Stomach (tissue), 4 donors: Measurements from ENCODE around the gene GPR171.

ENCODE experiments used
- CTCF ChIP-seq, 7 experiments: fragments of 450-650 bp in 4 of 7; fragments of 200-600 bp in 3 of 7; sonication (generic) in 3 of 7; IDR thresholded peaks; one replicate each; pipeline ENCODE4 v1.5.1; 2016 to 2019; ENCODE audit warnings: antibody characterized with exemption in 7 of 7, control low read depth in 2 of 7, mild to moderate bottlenecking in 1 of 7
- EP300 ChIP-seq: sonication (generic); formaldehyde crosslinking; IDR thresholded peaks from one replicate; pipeline ENCODE4 v1.6.1; 2017; ENCODE audit warnings: antibody characterized with exemption

DNA sequence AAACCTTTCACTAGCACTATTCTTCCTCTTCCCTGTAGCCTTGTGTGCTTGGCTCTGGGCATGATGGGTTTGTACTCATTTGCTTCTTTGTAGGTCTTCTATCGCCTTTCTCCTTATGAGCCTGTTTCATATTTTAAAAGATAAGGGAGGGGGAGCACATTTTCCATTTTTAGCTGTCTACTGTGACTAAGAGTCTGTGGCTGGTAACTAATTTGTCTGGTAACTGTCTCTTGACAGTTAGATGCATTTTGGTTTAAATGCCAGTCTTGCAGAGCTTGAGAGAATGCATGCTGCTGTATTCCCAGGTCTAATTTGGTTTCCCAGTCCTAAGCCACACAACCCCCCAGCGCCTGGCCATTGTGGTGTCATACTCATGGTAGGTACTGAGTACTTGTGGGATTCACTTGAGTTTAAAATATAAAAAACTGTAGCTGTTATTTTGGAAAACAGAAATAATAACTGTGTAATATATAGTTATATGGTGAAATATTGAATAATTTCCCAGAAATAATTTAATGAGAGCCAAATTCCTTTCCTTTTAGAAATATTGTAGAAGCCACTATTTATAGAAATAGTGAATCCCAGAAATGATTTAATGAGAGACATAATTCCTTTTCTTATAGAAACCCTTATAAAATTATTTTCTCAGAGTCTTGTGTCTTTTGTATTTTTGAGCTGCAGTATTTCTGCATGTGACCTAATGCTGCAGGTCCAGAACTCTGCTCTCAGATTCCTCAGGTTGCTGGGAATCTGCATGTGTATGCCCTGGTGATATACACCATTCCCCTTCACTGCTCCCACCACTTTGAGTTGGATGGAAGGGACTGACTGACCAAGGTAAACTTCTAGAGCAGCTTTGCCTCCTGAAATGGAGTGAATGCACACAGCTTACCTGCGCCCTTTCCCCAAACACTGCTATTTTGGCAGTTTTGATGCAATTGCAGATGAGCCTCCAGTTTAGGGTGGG is 13.9 kb upstream of the GPR171 start:
- no peak for TF ChIP-seq EP300
- no peak for TF ChIP-seq CTCF (IDR thresholded peaks at IDR 0.05)
